Measurements from ENCODE around the gene TMEM267.
A peak's percentile ranks its signal among the peaks of the same experiment; 100 is the strongest.
"Not testable (repeated sequence)": the region's sequence is repeated elsewhere in the genome, so short reads cannot be mapped to it uniquely, and the experiment has no call there.

Gene TMEM267

DNA sequence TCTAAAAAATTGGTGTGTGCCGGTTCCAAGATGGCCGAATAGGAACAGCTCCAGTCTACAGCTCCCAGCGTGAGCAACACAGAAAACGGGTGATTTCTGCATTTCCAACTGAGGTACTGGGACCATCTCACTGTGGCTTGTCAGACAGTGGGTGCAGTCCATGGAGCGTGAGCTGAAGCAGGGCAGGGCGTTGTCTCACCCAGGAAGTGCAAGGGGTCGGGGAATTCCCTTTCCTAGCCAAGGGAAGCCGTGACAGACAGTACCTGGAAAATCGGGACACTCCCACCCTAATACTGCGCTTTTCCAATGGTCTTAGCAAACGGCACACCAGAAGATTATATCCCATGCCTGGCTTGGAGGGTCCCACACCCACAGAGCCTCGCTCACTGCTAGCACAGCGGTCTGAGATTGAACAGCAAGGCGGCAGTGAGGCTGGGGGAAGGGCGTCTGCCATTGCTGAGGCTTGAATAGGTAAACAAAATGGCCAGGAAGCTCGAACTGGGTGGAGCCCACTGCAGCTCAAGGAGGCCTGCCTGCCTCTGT lies 81.1 kb downstream of the TMEM267 start:
- not testable (repeated sequence) for DNase-seq

GRCh38 chr5:43401827-43402226 lies 81.8 kb downstream of the TMEM267 start:
- DNase-seq, result no peak

DNA sequence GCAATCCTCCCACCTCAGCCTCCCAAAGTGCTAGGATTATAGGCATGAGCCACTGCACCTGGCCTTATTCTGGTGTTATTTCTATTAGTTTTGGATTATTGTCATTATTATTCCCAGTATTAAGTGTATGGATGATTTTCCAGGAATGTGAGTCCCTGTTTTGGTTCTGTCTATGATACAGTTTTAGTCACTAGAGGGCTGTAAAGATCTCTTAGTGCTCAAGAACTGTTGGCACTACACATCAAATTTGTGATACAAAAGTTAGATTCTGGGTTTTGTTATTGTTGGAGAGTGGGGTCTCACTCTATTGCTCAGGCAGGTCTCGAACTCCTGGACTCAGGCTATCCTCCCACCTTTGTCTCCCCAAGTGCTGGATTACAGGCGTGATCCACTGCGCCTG lies 83.6 kb downstream of the TMEM267 start:
- no peak for DNase-seq

GRCh38 chr5:43396762-43397304 lies 86.8 kb downstream of the TMEM267 start:
- peak; percentile 22 for DNase-seq
